ENCODE measurements around the gene OR2L13. TPM values are rescaled to one million over a fixed set of nuclear protein-coding genes. Genes with fewer than 3 reads are reported as not detected.

OR2L13 gene
- total RNA-seq, 2 experiments from 2014 or later: not detected

GRCh38 chr1:248127653-248128052 lies 32.7 kb downstream of the OR2L13 start:
- H3K9me3 Mint-ChIP-seq: peaks cover 2% of the 10 kb centered on the region
- DNase-seq: no peak
- peaks cover 2% of the 10 kb centered on the region for H3K36me3 Mint-ChIP-seq (ENCODE audit: low read depth)
- H3K4me1 Mint-ChIP-seq (ENCODE audit: low read depth): no peaks in the 10 kb centered on the region
- intact Hi-C loops (cut with micrococcal nuclease): no loop called here
- no peaks in the 10 kb centered on the region for H3K27me3 Mint-ChIP-seq (ENCODE audit: low read depth)
- H3K4me3 Mint-ChIP-seq: no peak overlapping the region
- no peak overlapping the region for H3K27ac Mint-ChIP-seq
- CTCF ChIA-PET: no interaction called here

- Mint-ChIP-seq H3K4me3 (no peak overlapping the region), H3K9me3 (peaks cover 9% of the 10 kb centered on the region), H3K4me1 (ENCODE audit: low read depth) (no peaks in the 10 kb centered on the region), H3K27me3 (ENCODE audit: low read depth) (peaks cover 2% of the 10 kb centered on the region), H3K36me3 (ENCODE audit: low read depth) (no peaks in the 10 kb centered on the region), H3K27ac (no peak overlapping the region)
- intact Hi-C loops (cut with micrococcal nuclease): no loop called here
- CTCF ChIA-PET: no interaction called here
- no peak for DNase-seq
Measured at GRCh38 chr1:248136811-248137210, 41.8 kb downstream of the OR2L13 start.

- H3K4me1 Mint-ChIP-seq (ENCODE audit: low read depth): no peaks in the 10 kb centered on the region
- intact Hi-C loops (cut with micrococcal nuclease): no loop called here
- H3K4me3 Mint-ChIP-seq: no peak overlapping the region
- no peaks in the 10 kb centered on the region for H3K27me3 Mint-ChIP-seq (ENCODE audit: low read depth)
- CTCF ChIA-PET: no interaction called here
- H3K27ac Mint-ChIP-seq: no peak overlapping the region
- H3K9me3 Mint-ChIP-seq: no peaks in the 10 kb centered on the region
- DNase-seq: no peak
- H3K36me3 Mint-ChIP-seq (ENCODE audit: low read depth): no peaks in the 10 kb centered on the region
Measured at GRCh38 chr1:248140846-248141245, 45.9 kb downstream of the OR2L13 start.

GRCh38 chr1:248143311-248143710 lies 48.3 kb downstream of the OR2L13 start:
- CTCF ChIA-PET: no interaction called here
- intact Hi-C loops (cut with micrococcal nuclease): no loop called here
- Mint-ChIP-seq H3K9me3 (peaks cover 4% of the 10 kb centered on the region), H3K36me3 (ENCODE audit: low read depth) (no peaks in the 10 kb centered on the region), H3K27ac (no peak overlapping the region), H3K4me1 (ENCODE audit: low read depth) (no peaks in the 10 kb centered on the region), H3K27me3 (ENCODE audit: low read depth) (no peaks in the 10 kb centered on the region), H3K4me3 (no peak overlapping the region)
- no peak for DNase-seq

- CTCF ChIA-PET: no interaction called here
- no peaks in the 10 kb centered on the region for H3K36me3 Mint-ChIP-seq (ENCODE audit: low read depth)
- no peaks in the 10 kb centered on the region for H3K4me1 Mint-ChIP-seq (ENCODE audit: low read depth)
- no peak within 1 kb of the TSS for H3K4me3 Mint-ChIP-seq
- peaks cover 4% of the 10 kb centered on the region for H3K9me3 Mint-ChIP-seq
- no peak within 1 kb of the TSS for H3K27ac Mint-ChIP-seq
- no peaks in the 10 kb centered on the region for H3K27me3 Mint-ChIP-seq (ENCODE audit: low read depth)
- no peak for DNase-seq
- intact Hi-C loops (cut with micrococcal nuclease): no loop called here
Measured at GRCh38 chr1:248144513-248145198, 49.7 kb downstream of the OR2L13 start, which contains the start of gene OR2M5. OR2M5 (plus strand) TSS chr1:248145148; CDS start chr1:248145148, 0 bp downstream.

Other genes starting within 250 kb of the OR2L13 start
- under 1 TPM; 0.12 to 0.17 TPM for gene TRIM58, start 238.0 kb upstream of the OR2L13 start, total RNA-seq
- gene OR2W3, start 199.6 kb upstream of the OR2L13 start, total RNA-seq: not detected
- gene OR2T8, start 174.9 kb upstream of the OR2L13 start, total RNA-seq: not detected
- not detected for gene OR2AJ1, start 170.3 kb upstream of the OR2L13 start, total RNA-seq
- gene OR2L8, start 146.3 kb upstream of the OR2L13 start, total RNA-seq: under 1 TPM in 1 of 2 experiments, not detected in 1; 0.21 TPM
- gene OR2AK2, start 130.0 kb upstream of the OR2L13 start, total RNA-seq: not detected
- not detected for gene OR2L5, start 81.5 kb upstream of the OR2L13 start, total RNA-seq
- gene OR2L2, start 65.1 kb upstream of the OR2L13 start, total RNA-seq: not detected
- not detected for gene OR2L3, start 48.3 kb upstream of the OR2L13 start, total RNA-seq
- gene OR2M5, start 50.0 kb downstream of the OR2L13 start, total RNA-seq: not detected
- not detected for gene OR2M2, start 79.6 kb downstream of the OR2L13 start, total RNA-seq
- not detected for gene OR2M3, start 102.1 kb downstream of the OR2L13 start, total RNA-seq
- not detected for gene OR2M4, start 136.2 kb downstream of the OR2L13 start, total RNA-seq
- not detected for gene OR2T33, start 182.8 kb downstream of the OR2L13 start, total RNA-seq
- not detected for gene OR2T12, start 208.2 kb downstream of the OR2L13 start, total RNA-seq
- not detected for gene OR2M7, start 229.4 kb downstream of the OR2L13 start, total RNA-seq